D341Med (cell line): ENCODE measurements around the gene SMAD6.
A peak's percentile ranks its signal among the peaks of the same experiment; 100 is the strongest.

Experiments
- DNase-seq: peaks from one replicate; pipeline ENCODE4 v3.0.0; 2012; ENCODE audit warnings: low spot score

Gene SMAD6

GRCh38 chr15:66703540-66703941 lies 1.5 kb downstream of the SMAD6 start:
- no peak for DNase-seq

GRCh38 chr15:66704019-66704802 lies 2.2 kb downstream of the SMAD6 start:
- DNase-seq: no peak

GRCh38 chr15:66704803-66705153 lies 2.7 kb downstream of the SMAD6 start:
- DNase-seq: no peak

GRCh38 chr15:66705277-66706146 lies 3.5 kb downstream of the SMAD6 start:
- no peak for DNase-seq

GRCh38 chr15:66706225-66706732 lies 4.2 kb downstream of the SMAD6 start:
- DNase-seq: peak; percentile 66

- DNase-seq: no peak
These were observed 4.8 kb downstream of the SMAD6 start for GRCh38 chr15:66706840-66707239.

- DNase-seq: peak; percentile 89
These were observed 5.5 kb downstream of the SMAD6 start for GRCh38 chr15:66707310-66708082.

- no peak for DNase-seq
These were observed 6.4 kb downstream of the SMAD6 start for GRCh38 chr15:66708389-66708788.

GRCh38 chr15:66709884-66710283 lies 7.8 kb downstream of the SMAD6 start:
- no peak for DNase-seq

- no peak for DNase-seq
These were observed 9.2 kb downstream of the SMAD6 start for GRCh38 chr15:66711260-66711659.

- DNase-seq: no peak
These were observed 9.8 kb downstream of the SMAD6 start for GRCh38 chr15:66711862-66712261.

- no peak for DNase-seq
These were observed 11.9 kb downstream of the SMAD6 start for GRCh38 chr15:66713843-66714508.

GRCh38 chr15:66714543-66714981 lies 12.5 kb downstream of the SMAD6 start:
- DNase-seq: no peak

GRCh38 chr15:66715181-66715624 lies 13.2 kb downstream of the SMAD6 start:
- peak; percentile 60 for DNase-seq

- no peak for DNase-seq
These were observed 14.0 kb downstream of the SMAD6 start for GRCh38 chr15:66715720-66716655.

- no peak for DNase-seq
These were observed 14.6 kb downstream of the SMAD6 start for GRCh38 chr15:66716656-66717020.

GRCh38 chr15:66718220-66718988 lies 16.4 kb downstream of the SMAD6 start:
- DNase-seq: no peak

- no peak for DNase-seq
These were observed 17.4 kb downstream of the SMAD6 start for GRCh38 chr15:66719471-66719870.

GRCh38 chr15:66720206-66721010 lies 18.4 kb downstream of the SMAD6 start:
- no peak for DNase-seq
